Fibroblast of the aortic adventitia (primary cell): ENCODE data around the gene ZBTB7B. TPM values are rescaled to one million over a fixed set of nuclear protein-coding genes. Genes with fewer than 3 reads are reported as not detected.

ENCODE experiments used
- DNase-seq: peaks from one replicate; pipeline ENCODE4 v3.0.0-alpha.2; 2010; ENCODE audit warnings: low read depth
- H3K4me3 ChIP-seq: 2 replicates; pipeline ENCODE4 v1.5.1; 2011; ENCODE audit warnings: low read depth, mild to moderate bottlenecking, control low read depth, low read length, moderate library complexity
- total RNA-seq: library from RNA; depleted of rRNA; stranded (reverse); fragments of >200 nt; gene quantifications from 2 replicates; pipeline ENCODE4 v1.2.3, GENCODE V29; 2012; ENCODE audit warnings: low replicate concordance
- TF ChIP-seq, protein P1 (sequence below): IDR thresholded peaks from 2 replicates; pipeline ENCODE4 v1.5.1; 2011; ENCODE audit warnings: mild to moderate bottlenecking, low read length, control low read depth, inconsistent platforms; ENCODE audit not compliant: insufficient read depth

The ZBTB7B gene
- total RNA-seq, 1 donor, result 15.4 TPM

DNA sequence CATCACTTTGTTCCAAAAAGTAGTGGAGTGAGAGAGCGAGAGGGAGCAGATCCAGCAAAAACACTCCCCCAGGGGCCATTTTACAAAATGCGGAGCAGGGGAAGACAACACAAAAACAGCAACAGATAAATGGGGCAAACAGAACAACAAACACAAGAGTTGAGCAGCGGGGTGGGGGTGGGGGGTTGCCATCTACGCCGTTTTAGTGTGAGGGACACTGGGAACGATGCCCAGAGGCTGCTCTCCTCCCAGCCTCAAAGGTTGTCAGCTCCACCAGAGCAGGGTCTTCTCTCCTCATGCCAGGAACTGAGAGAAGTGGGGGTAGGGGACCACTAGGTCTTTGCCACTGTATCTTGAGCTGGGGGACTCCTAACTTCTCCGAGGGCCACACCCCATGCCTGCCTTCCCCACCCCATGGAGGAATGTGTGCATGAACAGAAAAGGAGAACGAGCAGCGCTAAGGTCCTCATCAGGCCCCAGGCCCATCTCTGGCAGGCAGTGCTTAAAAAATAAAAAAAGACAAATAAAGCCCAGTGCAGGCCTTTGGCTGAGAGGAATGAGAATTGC is 45.4 kb upstream of the ZBTB7B start:
- TF ChIP-seq, protein P1, sequence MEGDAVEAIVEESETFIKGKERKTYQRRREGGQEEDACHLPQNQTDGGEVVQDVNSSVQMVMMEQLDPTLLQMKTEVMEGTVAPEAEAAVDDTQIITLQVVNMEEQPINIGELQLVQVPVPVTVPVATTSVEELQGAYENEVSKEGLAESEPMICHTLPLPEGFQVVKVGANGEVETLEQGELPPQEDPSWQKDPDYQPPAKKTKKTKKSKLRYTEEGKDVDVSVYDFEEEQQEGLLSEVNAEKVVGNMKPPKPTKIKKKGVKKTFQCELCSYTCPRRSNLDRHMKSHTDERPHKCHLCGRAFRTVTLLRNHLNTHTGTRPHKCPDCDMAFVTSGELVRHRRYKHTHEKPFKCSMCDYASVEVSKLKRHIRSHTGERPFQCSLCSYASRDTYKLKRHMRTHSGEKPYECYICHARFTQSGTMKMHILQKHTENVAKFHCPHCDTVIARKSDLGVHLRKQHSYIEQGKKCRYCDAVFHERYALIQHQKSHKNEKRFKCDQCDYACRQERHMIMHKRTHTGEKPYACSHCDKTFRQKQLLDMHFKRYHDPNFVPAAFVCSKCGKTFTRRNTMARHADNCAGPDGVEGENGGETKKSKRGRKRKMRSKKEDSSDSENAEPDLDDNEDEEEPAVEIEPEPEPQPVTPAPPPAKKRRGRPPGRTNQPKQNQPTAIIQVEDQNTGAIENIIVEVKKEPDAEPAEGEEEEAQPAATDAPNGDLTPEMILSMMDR, result no peak
- no peak for DNase-seq
- H3K4me3 ChIP-seq, result no peak overlapping the region

DNA sequence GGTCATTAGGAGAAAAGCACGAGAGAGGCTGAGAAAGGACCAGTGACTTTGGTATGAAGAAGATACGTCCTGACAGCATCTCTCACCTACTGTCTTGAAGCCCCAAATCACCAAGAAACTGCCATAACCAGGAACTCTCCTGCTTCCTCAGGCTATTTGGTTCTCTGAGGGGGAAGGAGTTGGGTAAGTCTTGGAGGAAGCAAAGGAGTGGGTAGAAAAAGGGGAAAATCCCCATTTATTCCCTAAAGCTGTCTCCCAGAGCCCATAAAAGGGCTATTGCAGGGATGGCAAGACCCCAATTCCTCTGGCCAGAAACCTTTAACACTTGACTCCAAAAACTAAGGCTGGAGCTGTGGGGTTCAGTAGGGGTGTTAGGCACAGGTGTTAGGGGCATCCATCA is 44.6 kb upstream of the ZBTB7B start:
- DNase-seq, result no peak
- TF ChIP-seq, protein P1, result no peak
- no peak overlapping the region for H3K4me3 ChIP-seq

DNA sequence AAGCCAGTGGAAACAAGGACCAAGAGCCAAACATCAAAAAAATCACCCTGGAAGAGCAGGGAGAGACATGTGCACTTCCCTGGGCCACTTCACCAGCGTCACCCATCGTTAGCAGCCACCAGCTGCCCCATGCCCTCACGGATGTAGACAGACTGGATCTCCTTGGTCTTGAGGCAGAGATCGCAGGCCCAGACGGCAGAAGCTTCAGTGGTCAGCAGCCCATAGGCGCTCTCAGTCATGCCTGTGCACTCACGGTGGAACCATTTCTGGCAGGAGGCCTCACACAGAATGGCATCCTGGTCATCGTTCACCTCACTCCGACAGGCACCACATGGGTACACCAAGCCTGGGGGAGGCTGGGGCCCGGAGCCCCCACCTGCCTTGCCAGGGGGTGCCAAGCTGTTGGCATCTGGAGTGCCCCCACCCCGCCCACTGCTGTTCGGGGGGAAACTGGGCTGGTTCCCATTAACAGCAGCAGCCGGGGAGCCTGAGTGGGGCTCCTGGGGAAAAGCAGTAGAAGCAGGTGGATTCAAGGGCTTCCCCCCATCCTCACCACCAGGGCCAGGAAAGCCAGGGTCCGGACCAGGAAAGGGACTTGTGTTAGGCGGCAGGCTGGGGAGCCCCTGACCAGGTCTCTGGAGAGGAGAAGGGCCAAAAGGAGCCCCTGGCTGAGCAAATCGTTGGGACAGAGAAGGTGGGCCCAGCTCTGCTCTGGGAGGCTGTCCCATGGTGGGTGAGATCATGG is 43.7 kb upstream of the ZBTB7B start:
- no peak overlapping the region for H3K4me3 ChIP-seq
- TF ChIP-seq, protein P1, result no peak
- no peak for DNase-seq

DNA sequence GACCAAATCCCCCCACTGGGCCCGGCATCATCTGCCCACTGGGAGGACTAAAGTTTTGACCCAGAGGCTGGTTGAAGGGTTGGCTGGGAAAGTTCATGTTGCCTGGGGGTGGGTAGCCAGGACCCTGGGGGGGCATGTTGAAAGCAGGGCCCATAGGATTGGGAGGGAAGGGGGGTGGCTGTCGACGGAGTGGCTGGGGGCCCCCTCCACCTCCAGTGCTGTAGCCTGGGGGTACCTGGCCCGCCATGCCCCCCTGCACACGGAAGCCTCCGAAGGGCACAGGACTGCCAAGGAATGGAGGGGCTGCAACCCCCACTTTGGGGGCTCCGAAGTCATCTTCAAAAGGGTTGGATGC is 43.2 kb upstream of the ZBTB7B start:
- no peak for DNase-seq
- TF ChIP-seq, protein P1, result no peak
- H3K4me3 ChIP-seq, result no peak overlapping the region

DNA sequence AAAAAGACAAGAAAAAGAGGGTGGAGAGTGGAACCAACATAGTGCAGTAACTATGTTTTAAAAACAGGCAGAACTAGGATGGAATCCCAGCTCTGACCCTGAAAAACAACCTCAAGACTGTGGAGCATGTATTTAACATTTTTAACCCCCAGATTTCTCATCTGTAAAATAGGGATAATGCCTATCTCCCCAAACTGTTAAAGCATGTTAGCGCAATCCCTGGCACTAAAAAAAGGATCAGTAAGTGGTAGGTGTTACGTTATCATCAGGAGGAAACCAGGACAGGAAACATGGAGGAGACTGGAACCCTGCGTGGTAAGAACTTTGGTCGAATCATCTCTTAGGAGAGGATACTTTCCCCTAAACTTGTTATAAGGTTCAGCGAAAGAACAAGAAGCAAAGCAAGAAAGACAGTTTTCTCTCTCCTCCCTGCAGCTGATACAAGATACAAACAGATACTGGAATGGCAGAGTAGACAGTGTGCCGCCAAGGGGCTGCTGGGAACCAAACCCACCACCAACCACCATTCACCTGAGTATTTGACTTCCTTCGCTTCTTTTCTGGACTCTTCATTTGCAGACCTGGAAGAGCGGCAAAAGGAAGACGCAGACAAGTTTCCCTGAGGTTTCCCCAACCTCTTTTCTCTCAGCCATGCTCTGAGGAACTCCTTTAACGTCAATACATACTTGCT is 42.0 kb upstream of the ZBTB7B start:
- H3K4me3 ChIP-seq, result peak overlapping the region; percentile 78
- TF ChIP-seq, protein P1, result no peak
- DNase-seq, result no peak

DNA sequence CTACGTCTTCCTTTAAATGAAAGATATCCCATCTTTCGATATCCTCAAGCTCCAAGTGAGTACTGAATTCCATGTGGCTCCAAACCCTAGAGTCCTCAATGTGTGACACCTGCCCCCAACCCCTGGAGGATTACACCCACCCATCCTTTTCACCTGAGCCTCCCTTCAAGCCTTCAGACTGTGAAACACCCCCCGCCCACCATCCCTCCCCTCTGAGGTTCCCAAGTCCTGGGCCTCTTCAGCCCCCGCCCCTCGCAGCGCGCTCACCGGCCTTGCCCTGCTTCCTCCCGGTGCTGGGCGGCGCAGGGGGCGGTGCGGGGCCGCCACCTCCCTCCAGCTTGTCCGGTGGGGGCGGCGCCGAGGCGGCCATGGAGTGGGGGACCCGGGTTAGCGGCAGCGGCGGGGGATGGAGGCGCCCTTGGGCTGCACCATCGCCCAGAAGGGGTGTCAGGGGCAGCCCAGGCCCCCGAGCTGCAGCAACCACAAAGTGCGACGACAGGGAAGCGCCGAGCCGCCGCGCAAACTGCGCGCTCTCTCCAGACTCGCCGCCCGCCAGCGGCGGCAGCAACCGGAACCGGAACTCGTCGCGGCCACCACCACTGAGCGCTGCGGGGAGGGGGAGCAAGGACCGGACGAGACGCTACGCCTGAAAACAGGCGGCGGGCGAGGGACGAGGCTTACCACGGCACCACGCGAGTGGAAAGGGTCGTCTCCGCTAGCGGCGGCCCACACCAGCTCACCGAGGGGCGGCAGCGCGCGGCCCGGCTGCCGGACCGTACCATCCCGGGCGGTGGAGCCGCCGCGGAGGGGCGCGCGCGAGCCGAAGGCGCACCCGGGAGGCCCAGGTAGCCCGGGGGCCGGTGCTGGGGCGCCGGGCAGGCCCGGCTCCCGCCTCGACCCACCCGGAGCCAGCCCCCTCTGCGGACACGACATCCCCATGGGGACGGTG is 41.1 kb upstream of the ZBTB7B start, which contains the start of gene PYGO2:
Gene PYGO2, minus strand, starts transcription at position 576 of the 949 bp plus-strand sequence. Its CDS starts 206 bp downstream, at position 370.
- H3K4me3 ChIP-seq, result peak within 1 kb of the TSS; percentile 78
- TF ChIP-seq, protein P1, result peak; percentile 21
- peak; percentile 66 for DNase-seq
